Testis (tissue), 2 donors: ENCODE results near the gene CEACAM20.
"Not testable (repeated sequence)": the region's sequence is repeated elsewhere in the genome, so short reads cannot be mapped to it uniquely, and the experiment has no call there.

Experiments
- POLR2A ChIP-seq: fragments of 450-650 bp; IDR thresholded peaks from one replicate; pipeline ENCODE4 v1.6.1; 2017; ENCODE audit warnings: antibody characterized with exemption, mild to moderate bottlenecking, moderate library complexity
- TF ChIP-seq, protein P1 (sequence below), 3 experiments: fragments of 450-650 bp in 2 of 3; fragments of 200-600 bp in 1 of 3; sonication (generic) in 1 of 3; IDR thresholded peaks; one replicate each; pipeline ENCODE4 v1.5.1; 2016 to 2019; ENCODE audit warnings: antibody characterized with exemption in 3 of 3, mild to moderate bottlenecking in 2 of 3, moderate library complexity in 1 of 3

DNA sequence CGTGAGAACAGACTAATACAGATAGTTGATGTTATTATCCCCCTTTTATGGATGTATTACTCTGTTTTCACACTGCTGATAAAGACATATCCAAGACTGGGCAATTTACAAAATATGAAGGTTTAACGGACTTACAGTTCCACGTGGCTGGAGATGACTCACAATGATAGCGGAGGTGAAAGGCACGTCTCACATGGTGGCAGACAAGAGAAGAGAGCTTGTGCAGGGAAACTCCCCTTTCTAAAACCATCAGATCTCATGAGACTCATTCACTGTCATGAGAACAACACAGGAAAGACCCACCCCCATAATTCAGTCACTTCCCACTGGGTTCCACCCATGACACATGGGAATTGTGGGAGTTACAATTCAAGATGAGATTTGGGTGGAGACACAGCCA is 60.7 kb downstream of the CEACAM20 start:
- TF ChIP-seq, protein P1, sequence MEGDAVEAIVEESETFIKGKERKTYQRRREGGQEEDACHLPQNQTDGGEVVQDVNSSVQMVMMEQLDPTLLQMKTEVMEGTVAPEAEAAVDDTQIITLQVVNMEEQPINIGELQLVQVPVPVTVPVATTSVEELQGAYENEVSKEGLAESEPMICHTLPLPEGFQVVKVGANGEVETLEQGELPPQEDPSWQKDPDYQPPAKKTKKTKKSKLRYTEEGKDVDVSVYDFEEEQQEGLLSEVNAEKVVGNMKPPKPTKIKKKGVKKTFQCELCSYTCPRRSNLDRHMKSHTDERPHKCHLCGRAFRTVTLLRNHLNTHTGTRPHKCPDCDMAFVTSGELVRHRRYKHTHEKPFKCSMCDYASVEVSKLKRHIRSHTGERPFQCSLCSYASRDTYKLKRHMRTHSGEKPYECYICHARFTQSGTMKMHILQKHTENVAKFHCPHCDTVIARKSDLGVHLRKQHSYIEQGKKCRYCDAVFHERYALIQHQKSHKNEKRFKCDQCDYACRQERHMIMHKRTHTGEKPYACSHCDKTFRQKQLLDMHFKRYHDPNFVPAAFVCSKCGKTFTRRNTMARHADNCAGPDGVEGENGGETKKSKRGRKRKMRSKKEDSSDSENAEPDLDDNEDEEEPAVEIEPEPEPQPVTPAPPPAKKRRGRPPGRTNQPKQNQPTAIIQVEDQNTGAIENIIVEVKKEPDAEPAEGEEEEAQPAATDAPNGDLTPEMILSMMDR (IDR thresholded peaks at IDR 0.05) = not testable (repeated sequence)
- not testable (repeated sequence) for TF ChIP-seq POLR2A
